Brain microvascular endothelial cell (primary cell): ENCODE measurements around the gene MDH2.
A peak's percentile ranks its signal among the peaks of the same experiment; 100 is the strongest.
"Not testable (repeated sequence)": the region's sequence is repeated elsewhere in the genome, so short reads cannot be mapped to it uniquely, and the experiment has no call there.

Source experiments
- DNase-seq: peaks from one replicate; pipeline ENCODE4 v3.0.0-alpha.2; 2020
- H3K27ac ChIP-seq: fragments of 250-450 bp; sonication (Bioruptor Pico); 2 replicates; pipeline ENCODE4 v1.5.1; 2020; ENCODE audit warnings: mild to moderate bottlenecking, moderate library complexity
- H3K27me3 ChIP-seq: fragments of 250-450 bp; sonication (Bioruptor Pico); replicated peaks from 2 replicates; pipeline ENCODE4 v1.5.1; 2020; ENCODE audit warnings: mild to moderate bottlenecking
- H3K36me3 ChIP-seq: fragments of 250-450 bp; sonication (Bioruptor Pico); replicated peaks from 2 replicates; pipeline ENCODE4 v1.5.1; 2020; ENCODE audit warnings: mild to moderate bottlenecking
- H3K4me3 ChIP-seq: 2 replicates; pipeline ENCODE4 v1.5.1; 2011; ENCODE audit warnings: low read depth, mild to moderate bottlenecking, control low read depth, low read length, moderate library complexity
- CTCF ChIP-seq: IDR thresholded peaks from 2 replicates; pipeline ENCODE4 v1.5.1; 2011; ENCODE audit warnings: low read depth, mild to moderate bottlenecking, moderate library complexity, low read length, control low read depth, inconsistent platforms; ENCODE audit errors: missing control alignments
- in situ Hi-C: cut with HindIII; loops from 2 replicates; pipeline ENCODE4 v1.10.0; 2017; ENCODE audit warnings: low sequenced_read_pairs, low pct_ligation_motif_present

The MDH2 gene

GRCh38 chr7:76095908-76096307 is 48.0 kb downstream of the MDH2 start:
- Histone ChIP-seq H3K27me3 (no peaks in the 10 kb centered on the region), H3K4me3 (no peak overlapping the region), H3K36me3 (no peaks in the 10 kb centered on the region), H3K27ac (no peak overlapping the region)
- no peak for TF ChIP-seq CTCF
- DNase-seq: no peak
- in situ Hi-C loops: no loop called here

GRCh38 chr7:76101693-76102437 is 54.0 kb downstream of the MDH2 start:
- H3K27ac ChIP-seq: peak overlapping the region; percentile 0
- H3K27me3 ChIP-seq, H3K4me3 ChIP-seq, in situ Hi-C loops, H3K36me3 ChIP-seq: not testable (repeated sequence)
- DNase-seq: peak; percentile 43

- DNase-seq, H3K36me3 ChIP-seq, H3K27me3 ChIP-seq, H3K4me3 ChIP-seq, H3K27ac ChIP-seq, in situ Hi-C loops: not testable (repeated sequence)
Measured at GRCh38 chr7:76103788-76104187, 55.9 kb downstream of the MDH2 start.

- H3K27me3 ChIP-seq, in situ Hi-C loops, DNase-seq, H3K4me3 ChIP-seq, H3K27ac ChIP-seq, H3K36me3 ChIP-seq: not testable (repeated sequence)
Measured at GRCh38 chr7:76106130-76106529, 58.2 kb downstream of the MDH2 start.

GRCh38 chr7:76106893-76107292 is 59.0 kb downstream of the MDH2 start:
- H3K36me3 ChIP-seq: no peaks in the 10 kb centered on the region
- no peak for DNase-seq
- H3K27me3 ChIP-seq: no peaks in the 10 kb centered on the region
- TF ChIP-seq CTCF: no peak
- in situ Hi-C loops: no loop called here
- H3K4me3 ChIP-seq: no peak overlapping the region
- no peak overlapping the region for H3K27ac ChIP-seq

- no peaks in the 10 kb centered on the region for H3K36me3 ChIP-seq
- in situ Hi-C loops: no loop called here
- H3K27me3 ChIP-seq: no peaks in the 10 kb centered on the region
- H3K4me3 ChIP-seq: no peak overlapping the region
- DNase-seq: peak; percentile 53
- peak overlapping the region; percentile 58 for H3K27ac ChIP-seq
- no peak for TF ChIP-seq CTCF
Measured at GRCh38 chr7:76108540-76109233, 60.8 kb downstream of the MDH2 start.

GRCh38 chr7:76113042-76113630 is 65.2 kb downstream of the MDH2 start:
- H3K36me3 ChIP-seq, H3K27me3 ChIP-seq, DNase-seq, H3K4me3 ChIP-seq, in situ Hi-C loops, H3K27ac ChIP-seq: not testable (repeated sequence)

GRCh38 chr7:76114742-76115141 is 66.8 kb downstream of the MDH2 start:
- DNase-seq, H3K4me3 ChIP-seq, H3K27ac ChIP-seq, H3K36me3 ChIP-seq, in situ Hi-C loops, H3K27me3 ChIP-seq: not testable (repeated sequence)
